ENCODE measurements around the gene RFNG. TPM values are rescaled to one million over a fixed set of nuclear protein-coding genes. Genes with fewer than 3 reads are reported as not detected.

RFNG gene
- total and polyA plus RNA-seq, 2 donors (not counting 1 experiment from before 2014, with no cell fraction given): 30.1 to 44.5 TPM

- H3K79me2 ChIP-seq (ENCODE audit: control insufficient read depth, insufficient read depth, low read length): no peaks in the 10 kb centered on the region
- ChIA-PET CTCF (no interaction called here), POLR2A (no interaction called here)
- no peak overlapping the region for H3K4me3 Mint-ChIP-seq
- DNase-seq (no peak), ATAC-seq (ENCODE audit: low read depth) (no peak)
- H3K9me3 Mint-ChIP-seq (ENCODE audit: insufficient read depth): no peaks in the 10 kb centered on the region
- peaks cover 0 to 15% of the 10 kb centered on the region in 2 experiments for H3K36me3 ChIP-seq (replicated peaks in 1 of 2; ENCODE audit: control extremely low read depth in 1 of 2, control insufficient read depth in 1 of 2, extremely low read depth in 1 of 2, insufficient read depth in 2 of 2, low read length in 1 of 2)
- no peaks in the 10 kb centered on the region for H3K4me1 Mint-ChIP-seq
- 93% methylated on average over 17 of the region's 21 CpGs for WGBS (ENCODE audit: insufficient coverage)
- no peak overlapping the region for H3K27ac Mint-ChIP-seq
- no peak for TF ChIP-seq EZH2 (IDR thresholded peaks at IDR 0.05; ENCODE audit: borderline replicate concordance, insufficient read depth, low read depth, low read length, poor library complexity, severe bottlenecking)
- no peak for TF ChIP-seq CTCF (IDR thresholded peaks at IDR 0.05)
- no peaks in the 10 kb centered on the region for H3K27me3 Mint-ChIP-seq
- no peak overlapping the region for H3K4me2 ChIP-seq (replicated peaks; ENCODE audit: low read depth, low read length, poor library complexity, severe bottlenecking)
- no peak overlapping the region for H3K4me3 ChIP-seq (ENCODE audit: control extremely low read depth in 1 of 5, extremely low read depth in 1 of 5, insufficient read depth in 1 of 5, low read depth in 2 of 5, low read length in 4 of 5)
- H2AFZ ChIP-seq (ENCODE audit: insufficient read depth, low read depth, low read length, poor library complexity, severe bottlenecking): no peak overlapping the region
- H3K9me3 ChIP-seq (ENCODE audit: control extremely low read depth in 1 of 3, control insufficient read depth in 2 of 3, insufficient read depth in 1 of 3, low read length in 2 of 3): no peaks in the 10 kb centered on the region
- H4K20me1 ChIP-seq (ENCODE audit: control insufficient read depth, insufficient read depth, low read length, poor library complexity, severe bottlenecking): no peaks in the 10 kb centered on the region
- no peak overlapping the region for H3K27ac ChIP-seq (ENCODE audit: low read length in 2 of 2)
- H3K9ac ChIP-seq (ENCODE audit: low read length): no peak overlapping the region
- intact Hi-C loops (cut with micrococcal nuclease): no loop called here
- H3K27me3 ChIP-seq (replicated peaks in 1 of 4; ENCODE audit: control extremely low read depth in 1 of 4, control insufficient read depth in 3 of 4, insufficient read depth in 4 of 4, low read length in 3 of 4): no peaks in the 10 kb centered on the region
- no peaks in the 10 kb centered on the region for H3K4me1 ChIP-seq (ENCODE audit: control insufficient read depth in 2 of 2, insufficient read depth in 2 of 2, low read length in 2 of 2)
These were observed 25.4 kb upstream of the RFNG start for GRCh38 chr17:82076785-82077591.

- Mint-ChIP-seq H3K27ac (no peak overlapping the region), H3K4me3 (no peak overlapping the region), H3K9me3 (ENCODE audit: insufficient read depth) (no peaks in the 10 kb centered on the region), H3K4me1 (no peaks in the 10 kb centered on the region), H3K27me3 (no peaks in the 10 kb centered on the region)
- ChIA-PET CTCF (interaction anchor here (0.6 kb wide), 1 partner anchor 140 kb away, joined by 3 read pairs; no protein-coding TSS in a partner anchor), POLR2A (no interaction called here)
- no peak overlapping the region for H2AFZ ChIP-seq (ENCODE audit: insufficient read depth, low read depth, low read length, poor library complexity, severe bottlenecking)
- H3K36me3 ChIP-seq (replicated peaks in 1 of 2; ENCODE audit: control extremely low read depth in 1 of 2, control insufficient read depth in 1 of 2, extremely low read depth in 1 of 2, insufficient read depth in 2 of 2, low read length in 1 of 2): peaks cover 0 to 12% of the 10 kb centered on the region in 2 experiments
- intact Hi-C loops (cut with micrococcal nuclease): no loop called here
- H4K20me1 ChIP-seq (ENCODE audit: control insufficient read depth, insufficient read depth, low read length, poor library complexity, severe bottlenecking): no peaks in the 10 kb centered on the region
- no peak overlapping the region for H3K27ac ChIP-seq (ENCODE audit: low read length in 2 of 2)
- H3K79me2 ChIP-seq (ENCODE audit: control insufficient read depth, insufficient read depth, low read length): no peaks in the 10 kb centered on the region
- 76% methylated on average over 24 of the region's 25 CpGs for WGBS (ENCODE audit: insufficient coverage)
- ATAC-seq (ENCODE audit: low read depth) (no peak), DNase-seq (no peak)
- H3K9me3 ChIP-seq (ENCODE audit: control extremely low read depth in 1 of 3, control insufficient read depth in 2 of 3, insufficient read depth in 1 of 3, low read length in 2 of 3): no peaks in the 10 kb centered on the region
- H3K4me3 ChIP-seq (ENCODE audit: control extremely low read depth in 1 of 5, extremely low read depth in 1 of 5, insufficient read depth in 1 of 5, low read depth in 2 of 5, low read length in 4 of 5): no peak overlapping the region
- TF ChIP-seq CTCF (IDR thresholded peaks at IDR 0.05) (no peak), EZH2 (IDR thresholded peaks at IDR 0.05; ENCODE audit: borderline replicate concordance, insufficient read depth, low read depth, low read length, poor library complexity, severe bottlenecking) (no peak)
- no peaks in the 10 kb centered on the region for H3K4me1 ChIP-seq (ENCODE audit: control insufficient read depth in 2 of 2, insufficient read depth in 2 of 2, low read length in 2 of 2)
- no peak overlapping the region for H3K9ac ChIP-seq (ENCODE audit: low read length)
- H3K4me2 ChIP-seq (replicated peaks; ENCODE audit: low read depth, low read length, poor library complexity, severe bottlenecking): no peak overlapping the region
- H3K27me3 ChIP-seq (replicated peaks in 1 of 4; ENCODE audit: control extremely low read depth in 1 of 4, control insufficient read depth in 3 of 4, insufficient read depth in 4 of 4, low read length in 3 of 4): no peaks in the 10 kb centered on the region
These were observed 24.6 kb upstream of the RFNG start for GRCh38 chr17:82076018-82076784.
